Astrocyte of the spinal cord (primary cell): ENCODE data around the gene BBLN.

Experiments
- DNase-seq: peaks from one replicate; pipeline ENCODE4 v3.0.0; 2011; ENCODE audit warnings: low read depth, low spot score
- H3K4me3 ChIP-seq: 2 replicates; pipeline ENCODE4 v1.5.1; 2011; ENCODE audit warnings: low read depth, mild to moderate bottlenecking, low read length, moderate library complexity
- CTCF ChIP-seq: IDR thresholded peaks from 2 replicates; pipeline ENCODE4 v1.5.1; 2012; ENCODE audit warnings: low read depth, mild to moderate bottlenecking, low read length, inconsistent platforms
- in situ Hi-C: cut with HindIII; loops from 2 replicates; pipeline ENCODE4 v1.10.0; 2017; ENCODE audit warnings: low sequenced_read_pairs

Gene BBLN

DNA sequence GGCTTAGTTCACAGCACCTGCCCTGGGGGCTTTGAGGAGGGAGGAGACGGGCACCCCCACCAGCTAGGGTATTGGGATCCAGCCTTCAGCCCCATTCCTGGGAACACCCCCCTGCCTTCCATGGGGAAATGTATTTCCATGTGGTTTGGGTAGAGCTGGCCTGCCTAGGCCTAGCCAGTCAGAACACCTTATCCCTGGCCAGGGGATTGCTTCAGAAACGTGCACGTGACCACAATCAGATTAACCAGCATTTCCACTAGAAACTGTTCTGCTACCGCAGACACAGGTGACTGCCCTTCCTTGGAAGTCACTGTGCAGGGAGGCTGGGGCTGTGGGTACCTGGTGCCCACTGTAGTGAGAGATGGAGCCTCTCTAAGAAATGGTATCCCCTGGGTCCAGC is 14.0 kb downstream of the BBLN start:
- no peak for DNase-seq
- TF ChIP-seq CTCF: no peak
- in situ Hi-C loops: no loop called here
- H3K4me3 ChIP-seq: no peak overlapping the region

DNA sequence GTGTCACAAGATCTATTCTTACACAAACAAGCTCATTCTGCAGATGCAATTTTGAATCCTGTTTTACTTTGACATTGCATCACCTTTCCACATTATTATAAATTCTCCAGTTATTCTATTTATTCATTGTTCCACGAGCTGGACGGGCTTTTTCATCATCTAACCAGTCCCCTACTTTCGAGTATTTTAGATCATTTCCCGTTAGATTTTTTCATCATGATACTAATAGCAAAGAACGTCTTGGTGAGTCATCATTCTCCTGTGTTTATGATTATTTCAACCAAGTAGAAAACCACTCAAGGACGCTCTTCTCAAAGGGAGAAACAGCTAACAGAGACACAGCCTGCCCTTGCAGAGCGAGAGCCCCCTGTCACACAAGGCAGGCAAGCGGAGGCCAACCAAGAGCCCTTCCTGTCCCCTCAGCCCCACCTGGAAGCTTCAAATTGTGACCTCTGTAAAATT is 15.1 kb downstream of the BBLN start:
- DNase-seq: peak; percentile 69
- in situ Hi-C loops: no loop called here
- H3K4me3 ChIP-seq: no peak overlapping the region
- no peak for TF ChIP-seq CTCF

DNA sequence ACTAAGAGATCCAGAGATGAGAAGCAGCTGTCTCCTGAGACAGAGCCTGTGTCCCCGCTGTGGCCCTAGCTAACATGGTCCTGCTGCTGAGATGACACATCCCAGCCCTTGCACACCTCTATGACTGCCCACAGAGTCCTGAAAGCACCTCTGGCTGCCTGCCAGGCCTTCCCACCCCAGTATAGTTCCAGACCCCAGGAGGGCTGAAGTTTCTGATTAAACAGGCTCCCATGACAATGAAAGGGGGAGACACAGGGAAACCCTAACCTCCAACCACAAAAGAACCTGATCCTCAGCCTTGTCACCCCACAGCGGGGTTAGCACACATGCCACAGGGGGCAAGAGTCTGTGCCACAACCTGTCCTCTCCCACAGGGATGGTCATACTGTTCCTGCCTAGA is 15.7 kb downstream of the BBLN start:
- DNase-seq: no peak
- H3K4me3 ChIP-seq: no peak overlapping the region
- TF ChIP-seq CTCF: no peak
- in situ Hi-C loops: no loop called here

DNA sequence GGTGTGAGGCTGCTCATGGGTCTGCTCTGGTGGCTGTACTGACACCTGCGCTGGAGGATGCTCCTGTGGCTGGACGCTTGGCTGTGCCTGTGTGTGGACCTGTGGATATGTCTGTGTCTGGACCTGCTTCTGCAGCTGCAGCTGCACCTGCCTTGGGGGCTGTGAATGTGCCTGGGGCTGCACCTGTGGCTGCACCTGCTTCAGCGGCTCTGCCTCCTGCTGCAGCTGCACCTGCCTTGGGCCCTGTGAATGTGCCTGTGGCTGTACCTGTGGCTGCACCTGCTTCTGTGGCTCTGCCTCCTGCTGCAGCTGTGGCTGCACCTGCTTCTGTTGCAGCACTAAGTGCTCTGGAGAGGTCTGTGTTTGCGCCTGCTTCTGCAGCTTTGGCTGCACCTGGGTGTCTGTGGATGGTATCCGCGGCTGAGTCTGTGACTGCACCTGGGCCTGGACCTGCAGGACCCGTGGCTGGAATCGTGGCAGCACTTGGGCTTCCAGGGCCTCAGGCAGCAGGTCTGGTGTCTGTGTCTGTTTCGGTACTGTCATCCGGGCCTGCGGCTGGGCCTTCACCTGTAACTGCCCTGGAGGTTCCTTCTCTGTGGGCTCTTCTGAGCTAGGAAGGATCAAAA is 18.9 kb downstream of the BBLN start:
- in situ Hi-C loops: no loop called here
- no peak overlapping the region for H3K4me3 ChIP-seq
- DNase-seq: no peak
- TF ChIP-seq CTCF: no peak

- in situ Hi-C loops: no loop called here
- no peak for TF ChIP-seq CTCF
These were observed 19.9 kb downstream of the BBLN start for GRCh38 chr9:128180001-128180400.

DNA sequence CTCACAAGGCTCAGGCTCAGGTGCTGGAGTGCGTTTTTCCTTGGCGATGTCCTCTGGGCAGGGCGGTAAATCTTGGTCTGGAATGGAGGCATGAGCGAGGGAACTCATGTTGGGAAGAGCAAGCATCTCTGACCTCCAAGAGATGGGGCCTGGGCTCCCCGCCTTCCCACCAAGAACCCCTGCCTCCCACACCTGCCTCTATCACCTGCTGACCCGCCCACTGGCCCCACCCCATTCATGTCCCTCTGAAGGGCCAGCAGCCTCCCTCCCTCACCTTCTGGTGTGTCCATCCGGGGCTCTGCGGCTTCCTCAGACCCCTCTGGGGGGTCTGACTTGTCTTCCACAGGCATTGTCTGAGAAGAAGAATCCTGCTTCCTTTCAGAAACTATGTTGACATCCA is 20.4 kb downstream of the BBLN start:
- H3K4me3 ChIP-seq: no peak overlapping the region
- in situ Hi-C loops: no loop called here
- no peak for DNase-seq
- TF ChIP-seq CTCF: no peak

More at GRCh38 chr9:128180001-128180400, 19.9 kb downstream of the BBLN start:
- H3K4me3 ChIP-seq: no peak overlapping the region
- no peak for DNase-seq
